GM19438 (cell line): ENCODE results near the gene DISC1.

Experiments
- ATAC-seq: cut with Tn5 transposase; IDR thresholded peaks from one replicate; pipeline ENCODE4 v1.9.1; 2021; ENCODE audit warnings: low read depth; ENCODE audit not compliant: unreplicated experiment

The DISC1 gene

GRCh38 chr1:231971397-231972110, 345.0 kb downstream of the DISC1 start:
- ATAC-seq: no peak

DNA sequence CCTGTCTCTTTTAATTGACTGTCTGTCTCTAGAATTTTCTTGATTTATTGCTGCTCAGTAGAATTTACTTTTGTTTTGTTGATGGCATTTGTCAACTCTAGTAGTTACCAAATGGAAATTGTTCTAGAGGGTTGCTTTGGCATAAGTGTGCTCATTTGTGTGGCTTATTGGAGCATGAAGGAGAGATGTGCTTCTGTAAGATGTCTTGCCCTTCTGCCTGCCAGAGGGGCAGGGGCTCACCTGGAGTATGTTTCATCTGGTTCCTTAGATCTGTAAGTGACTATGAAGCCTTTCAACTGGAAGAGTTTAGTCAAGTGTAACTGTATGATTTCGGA, 345.5 kb downstream of the DISC1 start:
- no peak for ATAC-seq

- no peak for ATAC-seq
These were observed 347.2 kb downstream of the DISC1 start for GRCh38 chr1:231973830-231974229.

GRCh38 chr1:231976231-231976630, 349.6 kb downstream of the DISC1 start:
- ATAC-seq: no peak

DNA sequence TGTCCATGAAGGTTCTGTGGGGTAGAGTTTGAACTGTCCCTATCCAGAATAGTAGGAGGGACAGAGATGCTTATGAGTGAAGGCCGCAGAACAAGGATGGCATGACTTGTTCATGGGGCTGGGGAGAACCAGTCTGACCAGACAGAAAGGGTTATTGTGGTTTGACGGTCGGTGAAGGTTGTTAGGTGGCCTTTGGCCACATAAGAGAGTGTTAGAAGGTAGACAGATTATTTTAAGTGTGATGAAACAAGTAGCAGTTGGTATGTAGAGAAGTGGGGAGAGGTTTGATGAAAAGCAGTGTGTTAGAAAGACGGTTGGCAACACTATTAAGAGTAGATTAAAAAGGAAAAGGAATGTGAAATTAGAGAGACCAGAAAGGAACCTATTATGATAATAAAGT, 355.1 kb downstream of the DISC1 start:
- ATAC-seq: no peak

DNA sequence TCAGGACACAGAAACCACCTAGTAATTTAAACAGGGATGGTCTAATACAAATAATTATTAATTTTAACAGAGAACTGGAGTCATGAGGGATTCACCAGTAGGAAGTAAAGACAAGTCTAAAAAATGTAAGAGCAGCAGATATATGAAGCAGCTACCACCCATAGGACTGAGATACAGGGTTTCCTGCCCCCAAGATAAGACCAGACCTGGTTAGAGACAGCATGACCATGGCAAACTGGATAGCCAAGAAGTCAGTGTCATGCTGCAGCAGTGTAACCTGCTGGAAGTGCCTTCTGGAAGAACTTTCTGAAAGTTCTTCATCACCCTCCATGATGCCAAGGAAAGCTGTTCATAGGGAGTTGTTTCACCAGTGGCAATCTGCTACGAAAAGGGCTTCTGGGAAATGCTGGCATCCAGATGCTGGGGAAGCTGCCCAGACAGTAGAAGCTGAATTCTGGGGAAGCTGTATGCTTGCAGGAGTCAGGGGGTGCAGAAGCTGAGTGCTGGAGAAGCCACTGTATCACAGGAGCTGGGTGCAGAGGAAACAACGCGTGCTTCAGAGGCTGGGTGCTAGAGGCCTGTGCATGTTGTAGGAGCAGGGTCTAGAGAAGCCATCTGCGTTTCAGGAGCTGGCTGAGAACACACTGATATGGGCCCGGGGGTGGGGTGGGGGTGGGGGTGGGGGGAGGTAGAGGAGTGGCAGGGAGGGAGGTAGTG, 356.4 kb downstream of the DISC1 start:
- no peak for ATAC-seq

DNA sequence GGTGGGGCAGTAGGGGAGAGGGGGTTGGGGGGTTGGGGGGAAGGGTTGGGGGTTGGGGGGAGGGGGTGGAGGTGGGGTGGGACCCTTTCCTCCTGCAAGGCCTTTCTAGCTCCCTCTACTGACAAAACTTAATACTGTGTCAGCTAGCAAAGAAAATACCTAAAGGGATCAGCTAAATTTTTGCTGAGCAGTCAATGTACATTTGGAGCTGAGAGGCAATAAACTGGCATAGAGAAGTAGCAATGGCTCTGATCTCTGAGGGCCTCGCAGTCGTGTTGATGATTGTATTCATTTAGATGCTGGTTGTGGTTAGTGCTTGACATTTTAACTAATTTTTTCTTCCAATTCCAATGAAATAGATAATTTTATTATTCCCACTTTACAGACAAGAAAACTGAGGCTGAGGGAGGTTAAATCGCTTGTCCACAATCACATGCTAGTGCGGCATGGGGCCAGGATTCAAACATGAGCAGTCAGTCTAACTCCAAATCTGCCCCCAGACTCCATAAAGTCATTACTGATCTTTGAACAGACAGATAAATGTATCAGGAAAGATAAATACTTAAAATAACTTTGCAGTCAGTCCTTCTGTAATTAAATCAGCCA, 357.1 kb downstream of the DISC1 start:
- ATAC-seq: no peak

- ATAC-seq: no peak
These were observed 358.9 kb downstream of the DISC1 start for GRCh38 chr1:231985296-231986023.

GRCh38 chr1:231986631-231987336, 360.2 kb downstream of the DISC1 start:
- ATAC-seq: no peak

DNA sequence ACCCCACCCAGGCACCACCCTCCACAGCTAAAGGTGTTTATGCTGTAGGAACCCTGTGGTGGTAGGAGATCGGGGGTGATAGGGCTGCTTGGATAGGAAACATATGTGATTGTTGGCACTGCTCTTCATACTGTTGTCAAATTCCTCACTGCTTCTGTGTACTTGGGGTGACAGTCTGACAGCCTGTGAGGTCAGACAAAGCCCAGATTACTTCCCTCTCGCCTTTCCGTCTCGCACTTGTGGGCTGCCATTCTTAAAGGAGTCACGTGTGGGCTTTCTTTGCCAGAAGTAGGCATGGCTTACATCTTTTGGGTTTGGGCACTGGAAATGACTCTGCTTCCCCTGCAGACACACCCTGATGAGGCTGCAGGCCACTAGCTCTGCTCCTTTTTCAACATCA, 363.8 kb downstream of the DISC1 start:
- ATAC-seq: no peak

- no peak for ATAC-seq
These were observed 364.6 kb downstream of the DISC1 start for GRCh38 chr1:231991231-231991630.

- no peak for ATAC-seq
These were observed 367.4 kb downstream of the DISC1 start for GRCh38 chr1:231993968-231994455.

DNA sequence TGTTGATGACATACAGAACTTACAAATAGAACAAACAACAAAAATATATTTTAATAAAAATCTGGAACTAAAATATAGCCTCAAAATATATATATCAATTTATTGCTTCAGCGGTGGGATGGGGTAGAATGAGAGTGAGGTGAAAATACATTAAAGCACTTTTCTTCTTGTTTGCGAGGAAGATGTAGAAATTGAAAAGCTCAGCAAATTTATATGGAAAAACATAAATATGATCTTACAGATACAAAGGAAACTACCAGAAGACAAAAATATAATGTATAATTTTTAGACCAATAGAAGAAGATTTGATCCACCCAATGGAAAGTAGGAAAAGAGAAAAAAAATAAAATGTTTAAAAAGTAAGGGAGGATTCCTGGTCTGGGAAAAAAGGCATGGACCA, 372.2 kb downstream of the DISC1 start:
- ATAC-seq: no peak

- no peak for ATAC-seq
These were observed 378.7 kb downstream of the DISC1 start for GRCh38 chr1:232005300-232005699.

DNA sequence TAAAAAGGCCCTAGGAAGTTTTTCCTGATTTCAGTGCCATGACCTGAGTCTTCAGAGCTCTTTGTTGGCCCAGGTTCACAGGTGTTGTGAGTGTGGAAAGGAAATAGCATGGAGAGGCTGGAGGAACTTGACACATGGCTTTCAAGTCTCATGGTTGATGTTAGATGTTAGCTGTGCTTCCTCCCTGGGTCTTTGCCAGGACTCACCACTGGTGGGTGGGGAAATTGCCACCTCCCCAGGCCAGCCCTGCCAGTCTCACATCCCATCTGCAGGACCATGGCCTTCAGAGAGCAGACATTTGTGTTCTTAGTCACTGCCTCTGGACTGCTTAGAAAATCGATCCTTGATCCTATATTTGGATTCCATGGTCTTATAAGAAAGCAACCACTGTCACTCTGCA, 383.2 kb downstream of the DISC1 start:
- no peak for ATAC-seq

- ATAC-seq: no peak
These were observed 385.4 kb downstream of the DISC1 start for GRCh38 chr1:232011961-232012360.

DNA sequence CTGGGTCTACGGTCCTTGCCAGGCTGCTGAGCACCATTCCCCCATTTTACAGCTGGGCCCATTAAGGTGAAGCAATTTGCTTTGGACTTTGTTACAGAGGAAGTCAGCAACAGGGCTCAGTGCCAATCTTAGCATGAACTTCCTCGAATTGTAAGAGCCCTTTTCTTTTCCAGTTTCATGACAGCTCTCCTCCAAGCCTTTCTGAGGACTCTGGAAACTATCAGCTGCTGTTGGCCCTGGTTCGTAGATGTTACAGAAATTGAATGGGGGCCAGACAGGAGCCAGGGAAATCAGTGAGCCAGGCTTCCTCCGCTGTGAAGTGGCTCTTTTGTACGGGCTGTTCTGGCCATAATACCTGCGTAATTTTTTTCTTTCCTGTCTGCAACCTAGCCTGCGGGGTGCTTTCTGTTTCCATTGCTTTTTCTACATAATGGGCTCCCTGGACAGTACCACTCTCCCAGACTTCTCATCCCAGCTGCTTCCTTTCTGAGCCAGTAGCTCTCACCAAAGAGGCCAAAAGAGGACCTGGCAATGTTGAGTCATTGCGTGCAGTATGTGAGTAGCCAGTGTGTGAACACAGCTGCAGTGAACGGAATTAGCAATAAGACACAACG, 386.3 kb downstream of the DISC1 start:
- no peak for ATAC-seq

- ATAC-seq: no peak
These were observed 388.4 kb downstream of the DISC1 start for GRCh38 chr1:232014941-232015340.

GRCh38 chr1:232016616-232017015, 390.0 kb downstream of the DISC1 start:
- no peak for ATAC-seq

GRCh38 chr1:232017057-232017456, 390.5 kb downstream of the DISC1 start:
- no peak for ATAC-seq
